ENCODE data around the gene RPL6. TPM values are rescaled to one million over a fixed set of nuclear protein-coding genes. Genes with fewer than 3 reads are reported as not detected.

RPL6 gene
- polyA plus RNA-seq, 1 donor from 2014 or later: 1,647 TPM

DNA sequence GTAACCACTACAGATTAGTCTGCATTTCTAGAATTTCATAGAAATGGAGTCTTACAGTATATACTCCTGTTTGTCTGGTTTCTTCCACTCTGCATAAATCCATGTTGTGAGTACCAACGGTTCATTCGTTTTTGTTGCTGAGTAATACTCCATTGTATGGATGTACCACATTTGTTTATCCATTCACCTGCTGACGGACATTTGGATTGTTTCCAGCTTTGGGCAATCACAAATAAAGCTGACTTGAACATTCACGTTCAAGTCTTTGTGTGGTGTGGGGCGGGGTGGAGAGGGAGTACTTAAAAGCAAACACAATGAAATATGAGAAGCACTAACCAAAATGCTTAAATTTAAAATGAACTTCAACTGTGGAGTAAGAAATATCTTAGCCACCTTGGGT lies 34.3 kb downstream of the RPL6 start:
- Histone ChIP-seq H2AFZ (ENCODE audit: low read depth, low read length) (no peak overlapping the region), H3K4me3 (ENCODE audit: low read length) (no peak overlapping the region), H3K9me3 (ENCODE audit: low read length) (no peaks in the 10 kb centered on the region), H3K9ac (ENCODE audit: low read length) (no peak overlapping the region), H3K27me3 (ENCODE audit: insufficient read depth, low read depth, low read length) (no peaks in the 10 kb centered on the region), H3K36me3 (ENCODE audit: insufficient read depth, low read length) (no peaks in the 10 kb centered on the region), H4K20me1 (ENCODE audit: insufficient read depth) (no peaks in the 10 kb centered on the region), H3K79me2 (replicated peaks; ENCODE audit: insufficient read depth, low read length) (peaks cover 85% of the 10 kb centered on the region), H3K27ac (ENCODE audit: low read length) (no peak overlapping the region), H3K9me2 (ENCODE audit: insufficient read depth, low read length) (no peaks in the 10 kb centered on the region), H3F3A (ENCODE audit: insufficient read depth, low read length, poor library complexity, severe bottlenecking) (no peaks in the 10 kb centered on the region), H3K4me2 (ENCODE audit: low read length) (no peak overlapping the region)
- TF ChIP-seq, protein P1, sequence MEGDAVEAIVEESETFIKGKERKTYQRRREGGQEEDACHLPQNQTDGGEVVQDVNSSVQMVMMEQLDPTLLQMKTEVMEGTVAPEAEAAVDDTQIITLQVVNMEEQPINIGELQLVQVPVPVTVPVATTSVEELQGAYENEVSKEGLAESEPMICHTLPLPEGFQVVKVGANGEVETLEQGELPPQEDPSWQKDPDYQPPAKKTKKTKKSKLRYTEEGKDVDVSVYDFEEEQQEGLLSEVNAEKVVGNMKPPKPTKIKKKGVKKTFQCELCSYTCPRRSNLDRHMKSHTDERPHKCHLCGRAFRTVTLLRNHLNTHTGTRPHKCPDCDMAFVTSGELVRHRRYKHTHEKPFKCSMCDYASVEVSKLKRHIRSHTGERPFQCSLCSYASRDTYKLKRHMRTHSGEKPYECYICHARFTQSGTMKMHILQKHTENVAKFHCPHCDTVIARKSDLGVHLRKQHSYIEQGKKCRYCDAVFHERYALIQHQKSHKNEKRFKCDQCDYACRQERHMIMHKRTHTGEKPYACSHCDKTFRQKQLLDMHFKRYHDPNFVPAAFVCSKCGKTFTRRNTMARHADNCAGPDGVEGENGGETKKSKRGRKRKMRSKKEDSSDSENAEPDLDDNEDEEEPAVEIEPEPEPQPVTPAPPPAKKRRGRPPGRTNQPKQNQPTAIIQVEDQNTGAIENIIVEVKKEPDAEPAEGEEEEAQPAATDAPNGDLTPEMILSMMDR (IDR thresholded peaks at IDR 0.05; ENCODE audit: poor library complexity, severe bottlenecking): no peak
- no peak for TF ChIP-seq SMC3 (conservative IDR thresholded peaks at IDR 0.05; ENCODE audit: poor library complexity)
- TF ChIP-seq EP300 (conservative IDR thresholded peaks at IDR 0.05; ENCODE audit: poor library complexity, severe bottlenecking): no peak
- TF ChIP-seq EZH2 (IDR thresholded peaks at IDR 0.05; ENCODE audit: borderline replicate concordance, insufficient read depth, low read length, poor library complexity, severe bottlenecking): no peak
- no peak for TF ChIP-seq RAD21 (conservative IDR thresholded peaks at IDR 0.05)
- TF ChIP-seq POLR2AphosphoS5 (IDR thresholded peaks at IDR 0.05): no peak
- TF ChIP-seq, protein P2, sequence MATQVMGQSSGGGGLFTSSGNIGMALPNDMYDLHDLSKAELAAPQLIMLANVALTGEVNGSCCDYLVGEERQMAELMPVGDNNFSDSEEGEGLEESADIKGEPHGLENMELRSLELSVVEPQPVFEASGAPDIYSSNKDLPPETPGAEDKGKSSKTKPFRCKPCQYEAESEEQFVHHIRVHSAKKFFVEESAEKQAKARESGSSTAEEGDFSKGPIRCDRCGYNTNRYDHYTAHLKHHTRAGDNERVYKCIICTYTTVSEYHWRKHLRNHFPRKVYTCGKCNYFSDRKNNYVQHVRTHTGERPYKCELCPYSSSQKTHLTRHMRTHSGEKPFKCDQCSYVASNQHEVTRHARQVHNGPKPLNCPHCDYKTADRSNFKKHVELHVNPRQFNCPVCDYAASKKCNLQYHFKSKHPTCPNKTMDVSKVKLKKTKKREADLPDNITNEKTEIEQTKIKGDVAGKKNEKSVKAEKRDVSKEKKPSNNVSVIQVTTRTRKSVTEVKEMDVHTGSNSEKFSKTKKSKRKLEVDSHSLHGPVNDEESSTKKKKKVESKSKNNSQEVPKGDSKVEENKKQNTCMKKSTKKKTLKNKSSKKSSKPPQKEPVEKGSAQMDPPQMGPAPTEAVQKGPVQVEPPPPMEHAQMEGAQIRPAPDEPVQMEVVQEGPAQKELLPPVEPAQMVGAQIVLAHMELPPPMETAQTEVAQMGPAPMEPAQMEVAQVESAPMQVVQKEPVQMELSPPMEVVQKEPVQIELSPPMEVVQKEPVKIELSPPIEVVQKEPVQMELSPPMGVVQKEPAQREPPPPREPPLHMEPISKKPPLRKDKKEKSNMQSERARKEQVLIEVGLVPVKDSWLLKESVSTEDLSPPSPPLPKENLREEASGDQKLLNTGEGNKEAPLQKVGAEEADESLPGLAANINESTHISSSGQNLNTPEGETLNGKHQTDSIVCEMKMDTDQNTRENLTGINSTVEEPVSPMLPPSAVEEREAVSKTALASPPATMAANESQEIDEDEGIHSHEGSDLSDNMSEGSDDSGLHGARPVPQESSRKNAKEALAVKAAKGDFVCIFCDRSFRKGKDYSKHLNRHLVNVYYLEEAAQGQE (IDR thresholded peaks at IDR 0.05; ENCODE audit: borderline replicate concordance): no peak
- TF ChIP-seq TAF1 (IDR thresholded peaks at IDR 0.05; ENCODE audit: low read depth): no peak
- TF ChIP-seq MXI1 (conservative IDR thresholded peaks at IDR 0.05; ENCODE audit: poor library complexity, severe bottlenecking): no peak

DNA sequence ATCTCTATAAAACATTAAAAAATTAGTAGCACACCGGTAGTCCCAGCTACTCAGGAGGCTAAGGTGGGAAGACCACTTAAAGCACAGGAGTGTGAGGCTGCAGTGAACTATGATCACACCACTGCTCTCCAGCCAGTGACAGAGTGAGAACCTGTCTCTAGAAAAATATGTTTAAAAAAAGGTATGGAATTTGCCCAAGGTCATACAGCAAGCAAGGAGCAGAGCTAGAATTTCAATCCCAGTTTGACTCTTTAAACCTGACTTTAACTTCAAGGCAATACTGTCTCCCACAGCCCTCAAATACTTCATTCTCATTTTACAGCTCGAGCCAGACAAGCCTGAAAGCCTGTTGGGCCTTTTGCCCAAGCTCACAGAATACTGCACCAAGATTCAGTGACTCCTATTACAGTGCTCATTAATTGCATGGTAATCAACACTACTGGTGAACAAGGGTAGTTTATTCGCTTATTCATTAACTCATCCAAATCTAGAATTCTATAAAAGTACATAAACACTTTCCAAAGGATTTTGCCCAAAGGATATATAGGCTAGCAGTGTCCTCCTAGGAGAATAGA lies 35.2 kb downstream of the RPL6 start:
- Histone ChIP-seq H3K4me2 (ENCODE audit: low read length) (no peak overlapping the region), H3K9me3 (ENCODE audit: low read length) (no peaks in the 10 kb centered on the region), H3K27me3 (ENCODE audit: insufficient read depth, low read depth, low read length) (no peaks in the 10 kb centered on the region), H3K36me3 (ENCODE audit: insufficient read depth, low read length) (no peaks in the 10 kb centered on the region), H4K20me1 (ENCODE audit: insufficient read depth) (no peaks in the 10 kb centered on the region), H3F3A (ENCODE audit: insufficient read depth, low read length, poor library complexity, severe bottlenecking) (no peaks in the 10 kb centered on the region), H3K9ac (ENCODE audit: low read length) (no peak overlapping the region), H3K27ac (ENCODE audit: low read length) (no peak overlapping the region), H3K9me2 (ENCODE audit: insufficient read depth, low read length) (no peaks in the 10 kb centered on the region), H2AFZ (ENCODE audit: low read depth, low read length) (no peak overlapping the region), H3K4me3 (ENCODE audit: low read length) (no peak overlapping the region), H3K79me2 (replicated peaks; ENCODE audit: insufficient read depth, low read length) (peaks cover 80% of the 10 kb centered on the region)
- TF ChIP-seq TAF1 (IDR thresholded peaks at IDR 0.05; ENCODE audit: low read depth) (no peak), MXI1 (conservative IDR thresholded peaks at IDR 0.05; ENCODE audit: poor library complexity, severe bottlenecking) (no peak), RAD21 (conservative IDR thresholded peaks at IDR 0.05) (no peak)
- TF ChIP-seq, protein P1 (IDR thresholded peaks at IDR 0.05; ENCODE audit: poor library complexity, severe bottlenecking): no peak
- TF ChIP-seq, protein P2 (IDR thresholded peaks at IDR 0.05; ENCODE audit: borderline replicate concordance): no peak

All from neural cell (in vitro differentiated cells).